Measurements from ENCODE around the gene SPANXN4.

DNA sequence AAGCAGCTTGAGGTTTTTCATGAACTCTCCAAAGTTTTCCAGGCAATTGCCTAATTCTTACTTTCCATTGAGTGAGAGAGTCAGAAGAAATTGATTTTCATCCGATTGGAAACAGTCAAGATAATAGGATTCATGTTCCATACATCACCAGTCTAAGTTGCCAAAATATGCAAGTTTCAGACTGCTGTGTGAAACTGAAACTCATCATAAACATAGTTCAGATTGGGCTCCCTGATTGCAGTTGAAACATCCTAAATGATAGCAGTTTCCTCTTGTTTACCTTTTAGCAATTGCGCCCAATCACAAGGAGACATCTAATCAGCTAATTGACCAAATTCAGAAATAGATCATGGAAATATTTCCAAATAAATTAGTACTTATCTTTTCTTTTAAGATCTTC is 56.8 kb downstream of the SPANXN4 start:
- TF ChIP-seq CTCF (IDR thresholded peaks at IDR 0.05) (no peak), POLR2A (IDR thresholded peaks at IDR 0.05) (no peak), POLR2AphosphoS5 (IDR thresholded peaks at IDR 0.05) (no peak)
